HepG2 (cell line): Measurements from ENCODE around the gene IL17C. TPM values are rescaled to one million over a fixed set of nuclear protein-coding genes. Genes with fewer than 3 reads are reported as not detected.

Source experiments
- ATAD3A ChIP-seq: sonication (generic); formaldehyde crosslinking; IDR thresholded peaks from 2 replicates; pipeline ENCODE4 v1.4.0; 2020; ENCODE audit warnings: missing genetic modification reagents
- ATF3 ChIP-seq: sonication (generic); formaldehyde crosslinking; IDR thresholded peaks from 2 replicates; pipeline ENCODE4 v1.4.0; 2020; ENCODE audit warnings: missing genetic modification reagents
- BCL6 ChIP-seq: IDR thresholded peaks from 2 replicates; pipeline ENCODE4 v1.6.1; 2016; ENCODE audit warnings: missing genetic modification reagents, missing compliant biosample characterization
- CERS6 ChIP-seq: sonication (generic); formaldehyde crosslinking; IDR thresholded peaks from 2 replicates; pipeline ENCODE4 v1.5.0; 2020; ENCODE audit warnings: missing genetic modification reagents
- CSRNP2 ChIP-seq: sonication (generic); formaldehyde crosslinking; conservative IDR thresholded peaks from 2 replicates; pipeline ENCODE4 v1.8.0; 2022; ENCODE audit warnings: low read depth, missing genetic modification reagents
- HMG20A ChIP-seq: IDR thresholded peaks from 2 replicates; pipeline ENCODE4 v1.6.1; 2016; ENCODE audit warnings: borderline replicate concordance
- MAFK ChIP-seq, 2 experiments: IDR thresholded peaks in 1 of 2; conservative IDR thresholded peaks in 1 of 2; 2 replicates each; pipeline ENCODE4 v1.6.1; 2011; ENCODE audit warnings: improper control_type of control experiment in 2 of 2, low read length in 2 of 2
- NFE2 ChIP-seq: sonication (generic); formaldehyde crosslinking; IDR thresholded peaks from 2 replicates; pipeline ENCODE4 v1.4.0; 2020; ENCODE audit warnings: missing genetic modification reagents
- RERE ChIP-seq: IDR thresholded peaks from 2 replicates; pipeline ENCODE4 v1.6.1; 2016; ENCODE audit warnings: low read depth, missing genetic modification reagents, missing compliant biosample characterization
- SAFB2 ChIP-seq: sonication (generic); formaldehyde crosslinking; IDR thresholded peaks from 2 replicates; pipeline ENCODE4 v1.5.1; 2020; ENCODE audit warnings: missing genetic modification reagents, low read depth, mild to moderate bottlenecking, borderline replicate concordance
- SRSF9 ChIP-seq: fragments of 200-400 bp; formaldehyde crosslinking; IDR thresholded peaks from 2 replicates; pipeline ENCODE4 v1.6.1; 2018; ENCODE audit warnings: borderline replicate concordance, mild to moderate bottlenecking, low read depth, low read length; ENCODE audit not compliant: insufficient read depth, poor library complexity, severe bottlenecking
- TEF ChIP-seq: sonication (generic); formaldehyde crosslinking; IDR thresholded peaks from 2 replicates; pipeline ENCODE4 v1.5.0; 2020; ENCODE audit warnings: missing genetic modification reagents
- TRIM24 ChIP-seq: sonication (generic); formaldehyde crosslinking; IDR thresholded peaks from 2 replicates; pipeline ENCODE4 v1.8.0; 2022; ENCODE audit warnings: mild to moderate bottlenecking, missing genetic modification reagents
- U2AF1 ChIP-seq: fragments of 200-400 bp; formaldehyde crosslinking; optimal IDR thresholded peaks from 2 replicates; pipeline ENCODE3; 2017; ENCODE audit warnings: mild to moderate bottlenecking, low read depth, low read length
- XRCC5 ChIP-seq: fragments of 200-400 bp; formaldehyde crosslinking; optimal IDR thresholded peaks from 2 replicates; pipeline ENCODE3; 2017; ENCODE audit warnings: mild to moderate bottlenecking, low read length
- ZFYVE20 ChIP-seq: sonication (generic); formaldehyde crosslinking; IDR thresholded peaks from 2 replicates; pipeline ENCODE4 v1.8.0; 2023; ENCODE audit warnings: low read depth, mild to moderate bottlenecking, moderate library complexity, missing genetic modification reagents, borderline replicate concordance
- ZNF121 ChIP-seq: sonication (generic); formaldehyde crosslinking; IDR thresholded peaks from 2 replicates; pipeline ENCODE4 v1.5.0; 2020; ENCODE audit warnings: mild to moderate bottlenecking, missing genetic modification reagents
- ZNF136 ChIP-seq: sonication (generic); formaldehyde crosslinking; IDR thresholded peaks from 2 replicates; pipeline ENCODE4 v1.8.1; 2022; ENCODE audit warnings: low read depth, mild to moderate bottlenecking, moderate library complexity, missing genetic modification reagents
- ZNF816 ChIP-seq: sonication (generic); formaldehyde crosslinking; IDR thresholded peaks from 2 replicates; pipeline ENCODE4 v1.8.0; 2022; ENCODE audit warnings: missing genetic modification reagents, mild to moderate bottlenecking, borderline replicate concordance
- polyA plus RNA-seq, 8 experiments: library from polyadenylated mRNA; depleted of rRNA in 3 of 8; stranded (reverse) in 7 of 8; unstranded in 1 of 8; fragments of >200 nt; fragmentation: Illumina TruSeq in 4 of 8; extraction: Trizol in 4 of 8; gene quantifications; 2 replicates each; pipeline versions ENCODE4 v1.2.1 to v1.2.3, GENCODE V29; 2011 to 2016; ENCODE audit warnings: low read depth in 4 of 8, missing spikeins in 1 of 8, mixed read lengths in 1 of 8; ENCODE audit not compliant: insufficient read depth in 1 of 8
- total RNA-seq, 5 experiments: library from RNA; depleted of rRNA; stranded (reverse); fragments of >200 nt; fragmentation: Illumina TruSeq; extraction: Trizol; gene quantifications; 2 replicates each; pipeline ENCODE4 v1.2.3, GENCODE V29; 2016; ENCODE audit warnings: low read depth in 1 of 5

Gene IL17C
- total and polyA plus RNA-seq, 2 of the 13 experiments (the other 11 are each of a cell fraction or from before 2014, with no cell fraction given) = not detected

GRCh38 chr16:88597856-88598491 lies 40.4 kb upstream of the IL17C start (continued):
- no peak for TF ChIP-seq CSRNP2 (CRISPR knock-in tag)
- TF ChIP-seq ZNF121 = no peak
- no peak for TF ChIP-seq RERE (CRISPR knock-in tag)
- TF ChIP-seq TRIM24 (CRISPR knock-in tag) = no peak
- no peak for TF ChIP-seq ZFYVE20 (CRISPR knock-in tag)
- no peak for TF ChIP-seq ZNF136 (CRISPR knock-in tag)
- no peak for TF ChIP-seq NFE2 (CRISPR knock-in tag)
- peak; percentile 47 for TF ChIP-seq XRCC5
- TF ChIP-seq TEF (CRISPR knock-in tag) = no peak
- TF ChIP-seq ATF3 (CRISPR knock-in tag) = no peak
- peak; percentile 42; the same call in 1 of the 2 replicates for TF ChIP-seq SAFB2 (CRISPR knock-in tag)
- TF ChIP-seq CERS6 = no peak
- no peak for TF ChIP-seq SRSF9
- no peak for TF ChIP-seq U2AF1
- 0 out of 2 replicates have a peak, but pooled peaks have one; percentile 12 for TF ChIP-seq ZNF816 (CRISPR knock-in tag)
- no peak for TF ChIP-seq MAFK (conservative IDR thresholded peaks at IDR 0.05 in 1 of 2, IDR thresholded peaks at IDR 0.05 in 1 of 2; ENCODE audit: low read length in 2 of 2)
- peak; percentile 32; the same call in 1 of the 2 replicates for TF ChIP-seq BCL6 (CRISPR knock-in tag)
- TF ChIP-seq ATAD3A = no peak
- TF ChIP-seq HMG20A (CRISPR knock-in tag) = no peak
